ENCODE results near the gene NRCAM.

GRCh38 chr7:108464743-108465142 is 8.5 kb upstream of the NRCAM start:
- no peak for TF ChIP-seq CTCF (IDR thresholded peaks at IDR 0.05)
- TF ChIP-seq POLR2A (IDR thresholded peaks at IDR 0.05) = no peak

All from sigmoid colon (tissue), 3 donors.